GM13976 (cell line): ENCODE results near the gene TIAM2.

Experiments
- DNase-seq: peaks from one replicate; pipeline ENCODE4 v3.0.0; 2012; ENCODE audit warnings: low spot score
- CTCF ChIP-seq: IDR thresholded peaks from 2 replicates; pipeline ENCODE4 v1.5.1; 2012; ENCODE audit warnings: borderline replicate concordance, mild to moderate bottlenecking; ENCODE audit not compliant: insufficient read depth; ENCODE audit errors: extremely low read depth, missing control alignments, control extremely low read depth
- in situ Hi-C: fragments of 300-500 bp; cut with MboI; formaldehyde crosslinking; loops from one replicate; pipeline ENCODE4 v1.12.0; 2022; ENCODE audit warnings: low sequenced_read_pairs, mixed read lengths, inconsistent platforms; ENCODE audit not compliant: unreplicated experiment

TIAM2 gene

GRCh38 chr6:155147958-155148663 lies 153.0 kb downstream of the TIAM2 start:
- DNase-seq, result no peak
- no peak for TF ChIP-seq CTCF
- in situ Hi-C loops, result no loop called here

GRCh38 chr6:155150967-155151671 lies 156.0 kb downstream of the TIAM2 start:
- in situ Hi-C loops, result no loop called here
- no peak for TF ChIP-seq CTCF
- DNase-seq, result no peak

DNA sequence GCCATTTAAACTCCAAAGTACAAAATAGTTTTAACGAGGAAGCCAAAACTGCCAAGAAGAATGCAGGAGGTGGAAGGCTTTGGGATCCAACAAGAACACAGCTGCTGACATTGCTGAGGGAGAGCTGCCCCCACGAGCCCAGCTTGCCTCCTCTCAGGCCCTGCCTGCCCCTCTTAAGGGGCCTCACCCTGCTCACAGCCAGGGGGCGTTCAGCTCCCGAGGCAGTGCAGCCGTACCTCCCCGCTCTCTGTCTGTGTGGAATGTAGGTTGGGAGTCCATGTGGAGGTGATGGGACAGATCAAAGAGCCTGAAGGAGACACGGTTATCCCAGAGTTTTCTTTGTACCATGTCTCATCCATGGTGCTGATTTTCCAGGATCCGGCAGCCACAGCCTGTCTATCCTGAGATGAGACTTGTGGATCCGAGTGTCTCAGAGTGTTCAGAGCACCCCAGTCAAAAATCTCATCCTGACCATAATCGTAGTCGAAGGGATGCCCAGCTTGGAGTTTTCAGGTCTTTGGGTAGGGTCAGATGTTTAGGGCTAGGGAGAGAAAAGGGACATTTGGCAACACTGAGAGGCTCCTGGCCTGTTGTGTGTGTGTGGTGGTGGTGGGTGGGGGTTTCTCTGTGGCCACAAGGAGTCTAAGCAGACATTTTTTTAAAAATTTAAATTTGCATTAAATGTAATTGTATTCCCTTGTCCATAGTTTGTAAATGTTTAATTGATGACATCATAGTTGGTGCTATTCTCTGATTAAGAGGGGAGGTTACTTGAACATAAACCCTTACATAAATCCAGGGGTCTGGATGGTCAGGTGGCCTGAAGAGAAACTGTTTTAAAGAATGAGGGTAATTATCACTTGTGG lies 157.3 kb downstream of the TIAM2 start:
- no peak for DNase-seq
- in situ Hi-C loops, result no loop called here
- no peak for TF ChIP-seq CTCF

- in situ Hi-C loops, result no loop called here
- no peak for TF ChIP-seq CTCF
- DNase-seq, result no peak
These were observed 159.2 kb downstream of the TIAM2 start for GRCh38 chr6:155154158-155154830.

GRCh38 chr6:155155787-155156447 lies 160.8 kb downstream of the TIAM2 start:
- TF ChIP-seq CTCF, result no peak
- in situ Hi-C loops, result no loop called here

More at GRCh38 chr6:155155787-155156447, 160.8 kb downstream of the TIAM2 start:
- no peak for DNase-seq
